Measurements from ENCODE around the gene MCC.
"Not testable (repeated sequence)": the region's sequence is repeated elsewhere in the genome, so short reads cannot be mapped to it uniquely, and the experiment has no call there.

MCC gene

DNA sequence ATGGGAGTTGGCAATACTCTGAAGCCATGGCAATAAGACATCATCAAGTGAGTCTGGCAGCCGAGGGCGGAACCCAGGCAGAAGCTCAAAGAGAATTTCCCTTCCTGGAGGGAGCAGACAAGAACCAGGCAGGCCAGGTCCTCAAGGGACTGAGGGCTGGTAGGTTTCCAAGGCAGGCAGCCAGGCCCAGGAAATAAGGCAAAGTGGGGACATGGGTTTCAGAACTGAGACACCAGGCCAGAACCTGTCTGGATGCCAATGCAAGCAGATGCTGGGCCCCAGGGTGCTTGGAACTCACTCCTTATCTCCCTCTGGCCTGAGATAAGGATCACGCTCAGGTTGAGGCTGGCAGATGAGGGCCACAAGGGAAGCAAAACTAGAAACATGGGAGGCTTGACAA, 62.3 kb downstream of the MCC start:
- DNase-seq (ENCODE audit: low spot score), result no peak

DNA sequence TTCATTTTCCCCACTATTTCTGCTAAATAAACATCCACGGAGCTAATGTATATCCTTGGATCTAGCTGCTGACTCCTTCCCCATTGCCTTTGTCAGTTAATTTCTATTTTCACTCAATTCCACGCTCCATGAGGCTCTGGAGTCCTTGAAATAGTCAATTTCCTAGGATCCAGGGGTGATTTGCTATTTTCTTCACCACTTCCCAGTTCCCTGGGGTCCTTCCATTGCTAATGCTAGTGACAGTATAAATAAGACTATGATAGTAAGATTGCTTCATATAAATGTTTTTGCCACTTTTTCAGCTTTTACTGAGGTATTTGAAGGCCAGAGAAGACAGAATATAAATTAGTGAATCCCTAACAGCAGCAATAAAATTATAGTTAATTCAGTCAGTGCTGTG, 66.6 kb downstream of the MCC start:
- no peak for DNase-seq (ENCODE audit: low spot score)

DNA sequence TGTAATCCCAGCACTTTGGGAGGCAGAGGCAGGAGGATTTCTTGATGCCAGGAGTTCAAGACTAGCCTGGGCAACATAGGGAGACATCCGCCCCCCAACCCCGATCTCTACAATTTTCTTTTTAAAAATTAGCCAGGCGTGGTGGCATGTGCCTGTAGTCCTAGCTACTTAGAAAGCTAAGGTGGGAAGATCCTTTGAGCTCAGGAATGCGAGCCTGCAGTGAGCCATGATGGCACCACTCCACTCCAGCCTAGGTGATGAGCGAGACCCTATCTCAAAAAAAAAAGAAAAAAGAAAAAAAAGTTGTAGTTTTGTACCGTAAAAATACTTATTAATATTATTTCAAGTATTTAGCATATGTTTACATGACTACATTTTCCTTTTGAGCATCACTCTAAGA, 82.7 kb downstream of the MCC start:
- DNase-seq (ENCODE audit: low spot score), result no peak

DNA sequence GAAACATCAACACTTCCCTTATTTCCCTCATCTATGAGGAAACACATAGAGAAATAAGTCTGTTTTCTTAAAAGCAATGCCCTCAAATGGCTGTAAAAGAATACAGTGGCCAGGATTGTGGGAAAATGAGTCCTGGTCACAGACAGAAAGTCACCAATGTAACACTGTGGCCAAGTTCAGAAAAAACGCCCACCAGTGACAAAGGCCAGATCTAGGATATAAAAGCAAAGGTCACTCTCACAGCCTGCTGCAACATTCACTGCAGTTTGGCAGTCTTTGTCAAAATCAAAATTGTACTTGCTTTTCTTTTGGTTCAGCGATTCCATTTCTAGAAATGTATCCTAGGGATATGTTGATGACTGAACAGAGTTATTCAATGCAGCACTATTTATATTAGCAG, 84.0 kb downstream of the MCC start:
- DNase-seq (ENCODE audit: low spot score), result no peak

DNA sequence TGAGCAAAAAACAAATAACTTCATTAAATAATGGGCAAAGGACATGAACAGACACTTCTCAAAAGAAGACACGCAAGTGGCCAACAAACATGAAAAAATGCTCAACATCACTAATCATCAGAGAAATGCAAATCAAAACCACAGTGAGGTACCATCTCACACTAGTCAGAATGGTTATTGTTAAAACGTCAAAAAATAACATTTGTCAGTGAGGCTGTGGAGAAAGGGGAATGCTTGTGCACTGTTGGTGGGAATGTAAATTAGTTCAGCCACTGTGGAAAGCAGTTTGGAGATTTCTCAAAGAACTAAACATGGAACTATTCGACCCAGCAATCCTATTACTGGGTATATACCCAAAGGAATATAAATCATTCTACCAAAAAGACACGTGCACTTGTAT, 90.3 kb downstream of the MCC start:
- not testable (repeated sequence) for DNase-seq (ENCODE audit: low spot score)

DNA sequence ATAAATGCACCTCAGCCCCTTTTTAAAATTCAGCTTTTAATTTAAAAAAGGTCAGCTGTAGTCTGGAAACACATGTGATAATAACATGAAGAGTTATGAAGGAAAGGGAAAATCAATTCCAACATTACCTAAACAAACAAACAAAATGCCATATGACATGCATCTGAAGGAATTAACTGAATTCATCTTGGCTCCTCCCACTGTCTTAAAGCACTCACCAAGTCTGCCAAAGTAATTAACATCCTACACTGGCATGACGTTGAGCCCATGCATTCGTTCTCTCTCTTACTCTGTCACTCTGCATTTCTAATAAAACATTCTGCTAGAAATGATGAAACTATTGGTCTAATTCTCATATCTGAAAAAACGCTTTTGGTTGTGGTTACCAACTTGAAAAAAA, 91.2 kb downstream of the MCC start:
- DNase-seq (ENCODE audit: low spot score), result no peak

DNA sequence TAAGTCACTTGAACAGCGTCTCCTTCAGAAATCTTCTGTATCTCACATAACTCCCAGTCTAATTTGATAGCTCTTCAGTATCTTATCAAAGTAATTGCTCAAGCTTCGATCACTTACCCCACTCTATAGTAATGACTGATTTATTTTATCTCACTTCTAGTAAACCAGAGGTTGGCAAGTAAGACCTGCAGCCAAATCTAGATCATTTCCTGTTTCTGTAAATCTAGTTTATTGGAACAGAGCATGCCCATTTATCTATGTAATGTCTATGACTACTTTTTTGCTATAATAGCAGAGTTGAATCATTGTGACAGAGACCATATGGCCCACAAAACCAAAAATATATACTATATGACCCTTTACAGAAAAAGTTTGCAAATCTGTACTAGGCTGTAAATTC, 93.6 kb downstream of the MCC start:
- no peak for DNase-seq (ENCODE audit: low spot score)

DNA sequence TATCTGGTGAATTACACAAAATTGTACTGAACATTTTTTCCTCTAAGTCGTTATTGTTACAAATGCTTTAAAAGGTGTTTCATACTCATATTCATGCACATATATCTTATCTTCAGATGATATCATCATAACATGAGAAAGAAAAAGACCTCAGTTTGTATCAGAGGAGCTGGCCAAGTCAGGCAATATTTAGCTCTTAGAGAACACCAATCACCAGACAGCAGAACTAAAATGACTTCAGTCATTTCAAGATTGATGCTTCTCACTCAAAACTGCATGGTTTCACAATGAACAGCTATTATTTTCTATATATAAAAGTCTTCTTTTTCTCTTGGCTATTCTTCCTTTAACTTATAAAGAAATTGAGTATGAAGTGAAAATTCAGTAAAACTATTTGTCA, 98.0 kb downstream of the MCC start:
- DNase-seq (ENCODE audit: low spot score), result no peak

DNA sequence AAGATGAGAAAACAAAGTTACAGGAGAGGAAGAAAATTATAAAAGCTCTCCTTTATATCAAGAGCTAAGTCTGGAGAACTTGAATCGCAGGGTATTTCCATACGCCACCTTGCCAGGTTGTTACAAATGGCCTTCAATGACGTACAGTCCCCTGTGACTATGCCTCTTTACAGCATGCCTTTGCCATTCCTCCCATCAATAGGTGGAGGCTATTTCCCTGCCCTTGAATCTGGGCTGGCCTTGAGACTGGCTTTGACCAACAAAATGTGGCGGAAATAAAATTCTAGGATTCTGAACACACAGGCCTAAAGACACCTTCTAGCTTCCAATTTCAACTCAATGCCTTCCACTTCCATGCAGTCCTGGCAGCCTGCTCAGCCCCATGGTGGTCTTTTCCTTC, 99.1 kb downstream of the MCC start:
- no peak for DNase-seq (ENCODE audit: low spot score)

DNA sequence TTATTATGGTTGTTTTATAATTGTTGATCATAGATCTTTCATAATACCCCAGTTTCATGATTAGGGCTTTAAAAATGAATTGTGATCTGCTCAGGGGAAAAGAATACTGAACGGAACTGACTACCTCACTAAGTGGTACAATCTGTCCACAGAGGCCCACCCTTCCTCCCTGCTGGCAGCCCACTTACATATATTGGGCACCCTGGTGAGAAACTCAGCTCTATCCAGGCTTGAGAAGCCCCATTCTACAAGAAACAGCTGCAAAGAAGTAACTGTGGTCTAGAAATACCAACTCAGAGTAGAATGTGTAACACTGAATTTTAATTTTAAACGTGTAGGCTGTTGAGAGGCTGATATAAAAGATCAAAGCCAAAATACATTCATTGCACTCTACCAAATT, 100.4 kb downstream of the MCC start:
- no peak for DNase-seq (ENCODE audit: low spot score)

DNA sequence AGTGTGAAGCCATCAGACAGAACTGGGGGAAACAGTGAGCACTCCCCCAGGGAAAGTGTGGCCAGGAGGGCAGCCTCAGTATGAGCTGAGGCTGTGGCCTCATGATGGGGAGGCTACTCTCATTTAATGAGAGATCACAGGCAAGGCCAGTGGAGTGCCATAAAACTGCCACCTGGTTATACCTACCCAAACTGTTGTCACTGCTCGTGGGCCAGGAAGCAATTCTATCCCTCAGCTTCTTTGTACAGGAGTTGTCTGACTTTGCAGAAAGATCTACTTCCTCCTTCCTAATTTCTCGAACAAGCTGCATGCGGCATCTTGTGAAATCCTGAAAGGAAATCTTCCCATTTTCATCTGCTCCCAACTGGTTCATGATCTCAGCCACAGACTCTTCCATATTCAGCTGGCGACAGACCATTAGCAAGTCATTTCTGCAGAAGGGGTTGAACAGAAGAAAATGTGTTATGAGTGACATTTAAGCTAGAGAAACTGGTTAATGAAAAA, 103.4 kb downstream of the MCC start:
- DNase-seq (ENCODE audit: low spot score), result no peak

DNA sequence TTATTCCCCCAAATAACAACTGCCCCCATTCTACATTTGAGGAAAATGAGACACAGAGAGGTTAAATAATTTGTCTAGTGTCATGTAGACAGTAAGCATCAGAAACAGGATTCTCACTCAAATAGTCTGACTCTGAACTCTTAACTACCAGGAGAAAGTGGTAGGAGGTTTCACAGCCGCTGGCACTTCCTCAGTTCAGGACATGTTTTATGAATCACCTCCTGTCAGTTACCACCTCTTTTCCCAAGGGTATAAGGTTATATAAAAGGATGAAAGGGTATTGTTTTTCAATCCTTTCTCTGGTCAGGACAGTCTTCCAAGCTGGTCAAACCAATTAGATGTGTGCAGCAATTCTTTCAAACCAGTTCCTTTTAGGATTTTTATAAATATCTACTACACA, 105.5 kb downstream of the MCC start:
- DNase-seq (ENCODE audit: low spot score), result peak; percentile 58

DNA sequence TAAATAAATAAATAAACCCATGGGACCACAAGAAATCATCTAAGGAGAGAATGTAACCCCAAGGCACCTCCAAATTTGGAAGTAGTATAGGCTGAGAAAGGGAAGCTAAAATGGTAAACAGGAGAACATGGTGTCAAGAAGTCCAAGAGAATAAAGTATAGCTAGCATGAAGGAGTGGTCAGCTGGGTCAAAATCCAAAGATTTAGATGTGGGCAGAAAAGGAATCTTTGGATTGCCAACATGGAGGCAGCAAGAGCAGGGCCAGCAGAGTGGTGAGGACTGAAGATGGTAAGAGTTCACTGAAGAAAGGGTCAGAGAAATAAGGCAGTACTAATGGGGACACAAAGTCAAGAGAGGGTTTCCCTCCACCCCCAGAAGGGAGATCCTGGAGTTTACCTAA, 106.5 kb downstream of the MCC start:
- DNase-seq (ENCODE audit: low spot score), result no peak

DNA sequence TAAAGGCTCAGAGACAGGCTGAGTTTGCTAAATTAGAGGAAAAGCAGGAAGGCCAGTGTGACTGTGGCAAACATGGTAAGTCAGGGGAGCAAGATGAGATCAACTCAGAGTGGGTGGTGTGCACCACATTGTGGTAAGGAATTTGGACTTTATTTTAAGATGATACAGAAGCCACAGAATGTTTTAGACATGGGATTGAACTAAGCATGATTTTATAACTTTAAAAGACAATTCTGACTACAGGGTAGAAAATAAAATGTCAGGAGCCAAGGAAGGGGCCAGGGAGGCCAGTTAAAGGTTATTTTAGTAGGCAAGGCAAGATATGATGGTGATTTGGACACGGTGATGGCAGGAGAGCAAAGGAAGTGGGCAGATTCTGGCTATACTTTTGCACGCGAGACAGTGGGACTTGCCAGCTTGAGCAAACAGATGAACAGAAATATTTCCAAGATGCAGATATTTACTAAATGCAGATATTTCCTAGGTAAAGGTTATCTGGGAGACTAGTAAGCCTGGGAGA, 107.4 kb downstream of the MCC start:
- no peak for DNase-seq (ENCODE audit: low spot score)

DNA sequence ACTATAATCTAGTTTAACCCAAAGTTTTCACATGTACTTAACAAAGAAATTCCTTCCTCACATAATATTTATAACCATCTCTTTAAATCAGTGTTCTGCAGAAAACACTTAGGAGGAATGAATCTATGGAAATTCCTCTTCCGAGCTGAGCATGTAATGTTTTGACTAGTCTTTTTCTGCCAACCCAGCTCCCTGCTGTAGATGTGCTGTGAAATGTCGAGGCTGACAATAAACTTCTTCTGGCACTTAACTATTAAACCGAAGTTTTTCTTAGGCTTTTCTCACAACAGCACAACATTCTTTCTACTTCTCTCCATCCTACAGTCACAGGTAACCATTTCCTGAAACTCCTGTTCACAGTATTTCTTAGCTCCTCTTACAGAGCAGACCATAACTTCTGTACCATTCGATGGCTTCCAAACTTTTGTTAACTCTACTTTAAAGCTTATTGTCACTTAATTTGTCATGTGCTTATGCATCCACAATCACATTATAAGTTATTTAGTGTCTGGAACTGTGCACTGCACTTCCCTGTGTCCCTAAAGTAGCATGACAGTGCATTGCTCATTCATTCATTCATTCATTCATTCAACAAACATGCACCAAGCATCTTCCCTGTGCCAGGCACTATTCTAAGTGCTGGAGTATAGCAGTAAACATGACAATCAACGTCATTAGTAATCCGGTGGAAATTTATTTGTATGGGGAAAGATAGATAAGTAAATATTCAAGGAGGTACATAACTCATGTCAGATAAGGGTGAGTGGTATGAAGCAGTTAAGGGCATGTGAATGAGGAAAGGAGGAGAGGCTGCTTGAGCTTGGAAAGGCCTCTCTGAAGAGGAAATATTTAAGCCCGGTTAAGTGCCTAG, 108.1 kb downstream of the MCC start:
- no peak for DNase-seq (ENCODE audit: low spot score)

DNA sequence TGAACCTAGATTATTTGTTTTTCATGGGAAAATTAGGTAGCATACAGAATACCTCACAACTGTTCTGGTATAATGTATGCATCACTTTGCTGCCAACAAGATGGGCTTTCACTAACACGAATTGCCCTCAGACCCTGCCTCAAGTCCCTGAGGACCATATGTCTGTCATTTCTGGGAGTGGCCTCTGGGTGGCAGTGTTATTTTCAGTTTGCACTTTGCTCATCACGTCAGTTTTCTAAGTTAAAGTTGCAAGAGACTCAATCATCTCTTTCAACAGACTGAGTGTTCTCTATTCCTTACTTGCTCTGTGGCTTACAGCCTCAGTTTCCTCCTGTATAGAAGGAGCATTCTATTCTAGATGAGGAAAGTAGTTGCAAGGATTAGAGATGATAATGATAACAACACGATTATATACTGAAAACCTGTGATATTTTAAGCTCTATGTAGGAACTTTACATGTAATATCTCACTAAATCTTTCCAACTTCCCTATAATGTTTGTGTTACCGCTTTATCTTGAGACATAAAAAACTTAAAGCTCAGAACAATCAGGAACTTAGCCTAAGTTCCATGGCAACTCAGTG, 109.2 kb downstream of the MCC start:
- DNase-seq (ENCODE audit: low spot score), result peak; percentile 43

DNA sequence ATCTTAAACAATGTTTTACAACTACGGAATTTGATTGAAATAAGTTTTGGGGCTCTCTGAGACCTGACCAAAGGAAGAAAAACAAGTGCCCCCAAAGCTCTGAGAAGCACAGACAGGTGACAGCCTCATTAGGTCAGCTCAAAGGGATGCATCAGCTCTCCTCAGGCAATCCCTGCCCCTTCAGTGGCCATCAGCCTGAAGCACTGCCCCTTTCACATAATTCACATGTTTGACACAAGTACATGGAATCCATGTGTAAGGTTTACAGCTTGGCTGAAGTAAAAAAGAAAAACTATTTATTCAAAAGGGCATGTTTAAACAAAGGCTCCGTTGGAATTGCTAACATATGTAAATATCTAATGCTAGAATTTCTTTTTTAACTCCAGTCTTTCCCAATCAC, 109.7 kb downstream of the MCC start:
- no peak for DNase-seq (ENCODE audit: low spot score)

DNA sequence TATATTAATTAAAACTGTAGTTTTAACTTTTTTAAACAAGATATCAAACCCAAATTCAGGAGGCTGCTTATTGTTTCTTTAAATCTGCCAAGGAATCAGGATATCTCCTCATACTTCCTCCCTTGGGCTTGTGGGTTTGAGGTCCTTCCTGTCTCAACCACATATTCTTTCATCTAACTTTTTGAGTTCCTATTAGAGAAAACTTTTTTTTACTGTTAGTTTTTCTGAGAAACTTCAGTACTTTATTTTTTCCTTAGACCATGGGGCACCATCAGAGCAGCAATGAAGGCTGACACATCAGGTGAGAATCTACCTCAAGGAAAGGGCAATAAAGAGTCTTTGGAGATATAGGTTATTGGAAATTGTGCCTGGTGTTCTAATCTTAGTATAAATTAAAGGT, 110.2 kb downstream of the MCC start:
- DNase-seq (ENCODE audit: low spot score), result no peak

DNA sequence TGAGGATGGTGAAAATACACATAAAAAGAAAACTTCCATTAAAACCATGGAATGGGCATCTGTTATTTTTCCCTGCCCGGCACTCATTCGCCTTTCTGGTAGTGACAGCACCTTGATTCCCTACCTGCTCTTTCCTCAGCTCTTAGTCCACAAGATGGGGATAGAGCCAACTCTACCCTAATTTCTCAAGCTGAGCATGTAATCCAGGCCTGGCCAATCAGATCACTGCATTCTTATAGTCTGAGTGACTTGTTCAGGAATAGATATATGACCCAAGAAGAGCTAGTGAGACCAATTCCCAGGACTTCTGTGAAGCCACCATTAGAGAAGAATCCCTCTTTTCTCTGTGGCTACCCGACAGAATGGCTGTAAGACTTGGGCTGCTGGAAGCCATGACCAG, 111.6 kb downstream of the MCC start:
- no peak for DNase-seq (ENCODE audit: low spot score)

DNA sequence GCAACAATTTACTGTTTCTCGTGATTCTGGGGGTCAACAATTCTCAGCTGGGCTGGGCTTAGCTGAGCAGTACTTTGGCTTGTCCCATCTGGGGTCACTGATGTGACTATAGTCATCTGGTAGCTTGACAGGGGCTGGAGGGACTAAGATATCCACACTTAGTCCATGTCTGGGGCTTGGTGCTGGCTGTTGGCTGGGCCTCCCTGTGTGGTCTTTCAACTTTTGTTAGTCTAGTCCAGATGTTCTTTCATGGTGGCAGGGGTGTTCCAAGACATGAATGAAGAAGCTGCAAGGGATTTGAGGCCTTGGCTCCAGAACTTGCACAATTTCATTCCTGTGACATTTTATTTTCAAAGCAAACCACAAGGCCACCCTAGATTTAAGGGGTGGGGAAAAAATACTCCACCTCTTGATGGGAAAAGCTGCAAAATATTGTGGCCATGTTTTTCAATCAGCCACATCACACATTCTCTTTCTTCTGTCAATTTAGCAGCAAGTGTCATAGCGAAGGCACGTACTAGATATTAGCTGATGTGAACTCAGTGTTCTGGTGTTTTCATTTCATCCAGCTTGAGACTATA, 112.7 kb downstream of the MCC start:
- DNase-seq (ENCODE audit: low spot score), result no peak

DNA sequence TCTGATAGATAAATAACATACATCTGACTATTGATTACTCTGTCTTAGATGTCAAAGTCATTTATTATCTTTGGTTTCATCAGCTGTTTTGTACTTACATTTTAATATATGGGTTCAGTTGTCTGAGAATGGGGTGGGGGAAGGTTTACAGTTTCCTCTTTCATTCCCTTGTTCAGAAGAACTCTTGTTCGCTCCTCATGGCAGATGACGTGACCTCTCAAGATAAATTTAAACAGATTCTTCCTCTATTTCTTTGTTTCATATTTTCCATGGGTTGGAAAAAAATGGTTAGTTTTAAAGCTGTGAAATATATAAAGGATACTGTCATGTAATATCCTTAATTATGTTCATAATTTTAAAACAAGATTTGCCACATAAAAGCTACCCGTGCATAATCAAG, 114.8 kb downstream of the MCC start:
- DNase-seq (ENCODE audit: low spot score), result no peak

DNA sequence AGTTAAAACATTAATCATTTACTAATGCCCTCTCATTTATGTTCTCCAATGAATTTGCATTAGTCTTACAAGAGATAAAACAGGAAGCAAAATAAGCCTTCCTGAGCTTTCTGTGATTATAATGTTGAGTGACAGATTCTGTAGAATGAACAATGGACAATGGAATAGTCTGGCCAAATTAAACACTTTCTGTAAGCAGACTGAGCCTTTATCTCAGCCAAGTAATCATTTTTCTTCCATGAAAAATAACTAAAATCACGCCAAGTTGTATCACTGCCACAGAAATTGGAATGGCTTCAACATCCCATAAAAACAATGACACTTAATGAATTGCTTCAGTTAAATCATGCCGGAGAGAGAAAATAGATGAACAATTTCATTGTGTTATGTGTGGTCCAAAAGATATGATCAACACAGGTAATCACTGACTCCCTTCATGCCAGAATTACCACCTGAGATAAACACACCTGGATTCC, 116.5 kb downstream of the MCC start:
- no peak for DNase-seq (ENCODE audit: low spot score)

DNA sequence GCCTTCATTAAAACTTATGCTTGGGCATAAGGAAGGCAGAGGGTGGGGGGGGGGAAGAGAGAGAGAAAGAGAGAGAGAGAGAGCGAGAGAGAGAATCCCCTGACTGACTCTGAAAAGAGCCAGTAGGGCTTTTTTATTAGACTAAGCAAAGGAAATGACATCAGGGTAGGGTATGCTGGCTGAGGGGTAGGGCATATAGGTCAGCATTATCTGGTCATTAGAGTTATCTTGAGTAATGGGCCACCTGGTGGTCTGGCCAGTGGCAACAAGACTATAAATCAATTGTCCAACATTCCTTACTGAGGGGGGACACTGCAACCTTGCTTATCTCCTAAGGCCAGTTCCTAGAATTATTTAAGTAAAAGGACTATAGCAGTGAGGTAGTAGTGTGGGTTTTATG, 120.7 kb downstream of the MCC start:
- no peak for DNase-seq (ENCODE audit: low spot score)
